Natural killer cell (primary cell): ENCODE measurements around the gene EVI5. TPM values are rescaled to one million over a fixed set of nuclear protein-coding genes. Genes with fewer than 3 reads are reported as not detected.

ENCODE experiments used
- ATAC-seq, 3 donors: fragments of 150-1000 bp in 2 of 3; fragments of 200-7000 bp in 1 of 3; cut with Tn5 transposase; 1 replicate in 1 of 3; 2 replicates in 2 of 3; pipeline ENCODE4 v1.10.0; 2021; ENCODE audit warnings: mild to moderate bottlenecking in 2 of 3, moderate library complexity in 2 of 3
- DNase-seq, 2 donors: peaks; one replicate each; pipeline versions ENCODE4 v3.0.0 to v3.0.0-alpha.2; 2013 to 2021; ENCODE audit warnings: mixed read lengths in 1 of 2
- H3K27ac ChIP-seq: one replicate; pipeline ENCODE4 v1.5.1; 2013; ENCODE audit warnings: mild to moderate bottlenecking, low read length
- H3K27me3 ChIP-seq: one replicate; pipeline ENCODE4 v1.6.1; 2013; ENCODE audit warnings: low read length; ENCODE audit not compliant: control insufficient read depth, insufficient read depth
- H3K36me3 ChIP-seq: one replicate; pipeline ENCODE4 v1.6.1; 2013; ENCODE audit warnings: low read length; ENCODE audit not compliant: control insufficient read depth, insufficient read depth
- H3K4me1 ChIP-seq: one replicate; pipeline ENCODE4 v1.6.1; 2013; ENCODE audit warnings: low read length; ENCODE audit not compliant: control insufficient read depth, insufficient read depth
- H3K4me3 ChIP-seq: one replicate; pipeline ENCODE4 v1.5.1; 2013; ENCODE audit warnings: low read length
- H3K9me3 ChIP-seq: one replicate; pipeline ENCODE4 v1.6.1; 2013; ENCODE audit warnings: low read length; ENCODE audit not compliant: control insufficient read depth, insufficient read depth
- H3K27ac Mint-ChIP-seq, 2 donors: one replicate each; pipeline ENCODE4 v1.8.0; 2022; ENCODE audit warnings: mild to moderate bottlenecking in 2 of 2, mixed read lengths in 2 of 2, moderate library complexity in 1 of 2
- H3K27me3 Mint-ChIP-seq, 2 donors: one replicate each; pipeline ENCODE4 v1.8.0; 2022; ENCODE audit warnings: low read depth in 2 of 2, mixed read lengths in 2 of 2
- H3K36me3 Mint-ChIP-seq: one replicate; pipeline ENCODE4 v1.8.0; 2022; ENCODE audit warnings: mixed read lengths
- H3K4me1 Mint-ChIP-seq, 2 donors: one replicate each; pipeline ENCODE4 v1.8.0; 2022; ENCODE audit warnings: mixed read lengths in 2 of 2
- H3K4me3 Mint-ChIP-seq: one replicate; pipeline ENCODE4 v1.8.0; 2022; ENCODE audit warnings: mild to moderate bottlenecking, moderate library complexity, mixed read lengths
- H3K9me3 Mint-ChIP-seq, 2 donors: one replicate each; pipeline ENCODE4 v1.8.0; 2022; ENCODE audit warnings: mixed read lengths in 2 of 2
- WGBS: methylation state at CpG from one replicate; pipeline ENCODE4 v1.1.7; 2013; ENCODE audit warnings: missing lambda C conversion rate; ENCODE audit not compliant: insufficient coverage; 5-methylcytosine and 5-hydroxymethylcytosine counted together
- intact Hi-C: fragments of 100-400 bp; cut with micrococcal nuclease; formaldehyde crosslinking; loops from one replicate; pipeline ENCODE4 v1.14.2; 2022
- total RNA-seq, 4 donors: library from RNA; stranded (reverse); fragments of 120-200 nt in 1 of 4; gene quantifications; one replicate each; pipeline versions ENCODE4 v1.2.3 to v1.2.4, GENCODE V29; 2013 to 2022
- TF ChIP-seq, protein P1 (sequence below): fragments of 200-600 bp; IDR thresholded peaks from one replicate; pipeline ENCODE4 v1.8.0; 2022; ENCODE audit warnings: antibody characterized with exemption

The EVI5 gene
- total RNA-seq, 3 donors from 2014 or later (not counting 1 experiment from before 2014, with no cell fraction given): 3.9 to 6.0 (median 5.5) TPM

GRCh38 chr1:92479587-92479986, 305.3 kb downstream of the EVI5 start:
- Histone ChIP-seq H3K4me1 (peaks cover 71% of the 10 kb centered on the region), H3K4me3 (no peak overlapping the region), H3K36me3 (peaks cover 32% of the 10 kb centered on the region), H3K27ac (peak overlapping the region; percentile 44), H3K9me3 (no peaks in the 10 kb centered on the region), H3K27me3 (no peaks in the 10 kb centered on the region)
- TF ChIP-seq, protein P1, sequence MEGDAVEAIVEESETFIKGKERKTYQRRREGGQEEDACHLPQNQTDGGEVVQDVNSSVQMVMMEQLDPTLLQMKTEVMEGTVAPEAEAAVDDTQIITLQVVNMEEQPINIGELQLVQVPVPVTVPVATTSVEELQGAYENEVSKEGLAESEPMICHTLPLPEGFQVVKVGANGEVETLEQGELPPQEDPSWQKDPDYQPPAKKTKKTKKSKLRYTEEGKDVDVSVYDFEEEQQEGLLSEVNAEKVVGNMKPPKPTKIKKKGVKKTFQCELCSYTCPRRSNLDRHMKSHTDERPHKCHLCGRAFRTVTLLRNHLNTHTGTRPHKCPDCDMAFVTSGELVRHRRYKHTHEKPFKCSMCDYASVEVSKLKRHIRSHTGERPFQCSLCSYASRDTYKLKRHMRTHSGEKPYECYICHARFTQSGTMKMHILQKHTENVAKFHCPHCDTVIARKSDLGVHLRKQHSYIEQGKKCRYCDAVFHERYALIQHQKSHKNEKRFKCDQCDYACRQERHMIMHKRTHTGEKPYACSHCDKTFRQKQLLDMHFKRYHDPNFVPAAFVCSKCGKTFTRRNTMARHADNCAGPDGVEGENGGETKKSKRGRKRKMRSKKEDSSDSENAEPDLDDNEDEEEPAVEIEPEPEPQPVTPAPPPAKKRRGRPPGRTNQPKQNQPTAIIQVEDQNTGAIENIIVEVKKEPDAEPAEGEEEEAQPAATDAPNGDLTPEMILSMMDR: no peak
- Mint-ChIP-seq H3K9me3 (no peaks in the 10 kb centered on the region), H3K36me3 (peaks cover 14% of the 10 kb centered on the region), H3K4me3 (peak overlapping the region; percentile 80), H3K27me3 (no peaks in the 10 kb centered on the region), H3K4me1 (peaks cover 63 to 67% of the 10 kb centered on the region in 2 donors), H3K27ac (peak overlapping the region; percentile 87)
- no peak for DNase-seq
- intact Hi-C loops: no loop called here
- ATAC-seq: no peak
- WGBS: 90% methylated on average over 9 of the region's 9 CpGs

GRCh38 chr1:92478393-92478792, 306.5 kb downstream of the EVI5 start:
- no peaks in the 10 kb centered on the region for H3K27me3 ChIP-seq
- no peaks in the 10 kb centered on the region for H3K9me3 ChIP-seq
- Mint-ChIP-seq H3K27ac (peak overlapping the region; percentile 87), H3K4me3 (peak overlapping the region; percentile 80), H3K9me3 (no peaks in the 10 kb centered on the region), H3K36me3 (peaks cover 16% of the 10 kb centered on the region), H3K27me3 (no peaks in the 10 kb centered on the region), H3K4me1 (peaks cover 66 to 68% of the 10 kb centered on the region in 2 donors)
- H3K4me3 ChIP-seq: no peak overlapping the region
- ATAC-seq (peak in 1 of 3 donors; percentile 29), DNase-seq (no peak)
- peaks cover 39% of the 10 kb centered on the region for H3K36me3 ChIP-seq
- TF ChIP-seq, protein P1: no peak
- intact Hi-C loops: no loop called here
- 80% methylated on average over 2 of the region's 3 CpGs for WGBS
- H3K4me1 ChIP-seq: peaks cover 59% of the 10 kb centered on the region
- peak overlapping the region; percentile 44 for H3K27ac ChIP-seq

- peak overlapping the region; percentile 4 to 77 for H3K27ac Mint-ChIP-seq
- intact Hi-C loops: no loop called here
- Histone ChIP-seq H3K4me1 (peaks cover 36% of the 10 kb centered on the region), H3K27me3 (no peaks in the 10 kb centered on the region), H3K27ac (peak overlapping the region; percentile 52), H3K9me3 (no peaks in the 10 kb centered on the region), H3K36me3 (peaks cover 41% of the 10 kb centered on the region), H3K4me3 (no peak overlapping the region)
- no peaks in the 10 kb centered on the region for H3K27me3 Mint-ChIP-seq
- TF ChIP-seq, protein P1: no peak
- WGBS: 30% methylated on average over 12 of the region's 12 CpGs
- DNase-seq (peak in 1 of 2 donors; percentile 89), ATAC-seq (peak; percentile 51 to 61 (median 58))
- peaks cover 26% of the 10 kb centered on the region for H3K36me3 Mint-ChIP-seq
- H3K4me1 Mint-ChIP-seq: peaks cover 56 to 61% of the 10 kb centered on the region in 2 donors
- H3K9me3 Mint-ChIP-seq: no peaks in the 10 kb centered on the region
- H3K4me3 Mint-ChIP-seq: no peak overlapping the region
Measured at GRCh38 chr1:92476071-92476631, 308.8 kb downstream of the EVI5 start.

DNA sequence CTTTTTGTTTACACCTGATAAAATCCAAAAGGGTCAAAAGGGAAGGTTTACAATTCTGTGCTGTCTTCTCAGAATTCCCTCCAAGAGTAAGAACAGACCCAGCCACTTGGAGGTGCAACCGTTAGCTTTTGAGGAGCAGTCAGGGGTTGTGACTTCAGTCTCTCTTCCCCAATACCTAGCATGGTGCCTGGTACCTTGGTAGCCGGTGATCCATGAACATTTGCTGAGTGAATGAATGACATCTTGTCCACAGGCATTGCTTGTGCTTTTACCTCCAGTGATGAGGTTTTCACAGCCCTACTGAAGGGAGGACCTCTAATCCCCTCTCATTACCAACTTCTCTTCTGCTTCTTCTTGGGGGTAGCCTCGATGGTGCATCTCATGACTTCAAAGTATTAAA, 309.9 kb downstream of the EVI5 start:
- Mint-ChIP-seq H3K9me3 (no peaks in the 10 kb centered on the region), H3K27me3 (no peaks in the 10 kb centered on the region), H3K36me3 (peaks cover 26% of the 10 kb centered on the region), H3K27ac (peak overlapping the region; percentile 77 to 83), H3K4me3 (no peak overlapping the region), H3K4me1 (peaks cover 51 to 61% of the 10 kb centered on the region in 2 donors)
- no peak overlapping the region for H3K27ac ChIP-seq
- peaks cover 34% of the 10 kb centered on the region for H3K4me1 ChIP-seq
- WGBS: 78% methylated on average over 2 of the region's 3 CpGs
- H3K4me3 ChIP-seq: no peak overlapping the region
- DNase-seq (no peak), ATAC-seq (no peak)
- peaks cover 38% of the 10 kb centered on the region for H3K36me3 ChIP-seq
- TF ChIP-seq, protein P1: no peak
- H3K9me3 ChIP-seq: no peaks in the 10 kb centered on the region
- no peaks in the 10 kb centered on the region for H3K27me3 ChIP-seq
- intact Hi-C loops: no loop called here
